Heart left ventricle (tissue), 16 donors: ENCODE measurements around the gene DGKZ. TPM values are rescaled to one million over a fixed set of nuclear protein-coding genes. Genes with fewer than 3 reads are reported as not detected.
"Not testable (repeated sequence)": the region's sequence is repeated elsewhere in the genome, so short reads cannot be mapped to it uniquely, and the experiment has no call there.

Experiments
- ATAC-seq, 4 donors: fragments of 200-7000 bp; cut with Tn5 transposase; one replicate each; pipeline ENCODE4 v1.9.1; 2020 to 2022; ENCODE audit warnings: moderate library complexity in 4 of 4, mild to moderate bottlenecking in 3 of 4, moderate number of reproducible peaks in 1 of 4
- DNase-seq, 5 donors: peaks; one replicate each; pipeline ENCODE4 v3.0.0-alpha.2; 2020
- H3K27ac ChIP-seq, 12 donors: fragments of 200-600 bp; sonication (generic) in 4 of 12; one replicate each; pipeline versions ENCODE4 v1.5.0 to v1.8.0; 2016 to 2022; ENCODE audit warnings: mild to moderate bottlenecking in 2 of 12
- H3K27me3 ChIP-seq, 9 donors: fragments of 200-600 bp; sonication (generic) in 2 of 9; one replicate each; pipeline versions ENCODE4 v1.5.1 to v1.8.0; 2016 to 2022; ENCODE audit warnings: mild to moderate bottlenecking in 3 of 9
- H3K36me3 ChIP-seq, 9 donors: fragments of 200-600 bp; sonication (generic) in 2 of 9; one replicate each; pipeline versions ENCODE4 v1.5.0 to v1.8.0; 2018 to 2022; ENCODE audit warnings: mild to moderate bottlenecking in 2 of 9
- H3K4me1 ChIP-seq, 12 donors: fragments of 200-600 bp; sonication (generic) in 4 of 12; one replicate each; pipeline versions ENCODE4 v1.5.0 to v1.8.0; 2016 to 2022; ENCODE audit warnings: mild to moderate bottlenecking in 3 of 12
- H3K4me3 ChIP-seq, 12 donors: fragments of 200-600 bp; sonication (generic) in 4 of 12; one replicate each; pipeline versions ENCODE4 v1.5.0 to v1.8.0; 2017 to 2022; ENCODE audit warnings: mild to moderate bottlenecking in 9 of 12, moderate library complexity in 4 of 12
- H3K9me3 ChIP-seq, 12 donors: fragments of 200-600 bp; sonication (generic) in 4 of 12; one replicate each; pipeline versions ENCODE4 v1.5.0 to v1.8.0; 2016 to 2022; ENCODE audit warnings: mild to moderate bottlenecking in 1 of 12
- CTCF ChIP-seq, 12 donors: fragments of 200-600 bp; sonication (generic) in 4 of 12; IDR thresholded peaks; one replicate each; pipeline versions ENCODE4 v1.5.0 to v1.8.0; 2018 to 2022; ENCODE audit warnings: antibody characterized with exemption in 12 of 12, mild to moderate bottlenecking in 5 of 12
- POLR2A ChIP-seq, 2 donors: fragments of 450-650 bp; IDR thresholded peaks; one replicate each; pipeline ENCODE4 v1.6.1; 2017; ENCODE audit warnings: antibody characterized with exemption in 2 of 2, mild to moderate bottlenecking in 2 of 2, moderate library complexity in 2 of 2
- WGBS, 4 donors: extraction: QIAGEN DNeasy Blood & Tissue Kit in 2 of 4; methylation state at CpG; one replicate each; pipeline versions ENCODE4 v1.1.5 to v1.1.7; 2013 to 2018; 5-methylcytosine and 5-hydroxymethylcytosine counted together
- intact Hi-C, 10 donors: fragments of 100-400 bp; cut with DNase I; formaldehyde crosslinking; loops; one replicate each; pipeline versions ENCODE4 v1.11.1 to v1.14.2; 2022
- polyA plus RNA-seq, 2 donors: library from polyadenylated mRNA; stranded (reverse); fragments of 200-250 nt; gene quantifications; one replicate each; pipeline ENCODE4 v1.2.3, GENCODE V29; 2013
- total RNA-seq, 9 donors: library from RNA; depleted of rRNA in 2 of 9; stranded (reverse); fragments of >200 nt in 2 of 9; fragmentation: NEBNext Ultra II Directional in 3 of 9; extraction: Animal tissue kit (Norgen Biotek cat#: 25700) in 3 of 9; gene quantifications; one replicate each; pipeline versions ENCODE4 v1.1.0 to v1.2.4, GENCODE V29; 2016 to 2023
- donor health status: ischemic (EF 13 %, LVEDD 7.1; RV severe dilation, severe dysfunction).
- donor health status: healthy with polysubstance abuse.
- donor health status: DM: no; HTN: yes; CAD: no.
- donor health status: DM: no; HTN: no; CAD: no.
- donor health status: ischemic (EF 25% LVEDD 6.9; RV normal size, moderate dysfunction).
- donor health status: ischemic (EF 25% LVEDD 5.7; RV mildly dilated, moderate dysfunction).
- donor health status: healthy.
- donor health status: DM: yes; HTN: yes; CAD: no.
- donor health status: ischemic (EF 35%, LVEDD 5.7; RV mildly dilated, moderate dysfunction).
- donor health status: nonischemic (EF 11% LVEDD 7.7; RV severe dilation, severe dysfunction).
- donor health status: DM: yes; HTN: yes; CAD: no.
- donor health status: PGD.
- donor health status: ischemic (EF 29% LVEDD 5.4; RV normal size, mild dysfunction).
- donor health status: nonischemic (EF 23%, LVEDD 6.1; RV moderate dilation, normal function).

DGKZ gene
- total and polyA plus RNA-seq, 11 donors: 41.7 to 114 (median 59.5) TPM

- DNase-seq (peak in 3 of 5 donors; percentile 55 to 74 (median 62)), ATAC-seq (peak; percentile 39 to 55 (median 52))
- TF ChIP-seq POLR2A (IDR thresholded peaks at IDR 0.05) (no peak), CTCF (IDR thresholded peaks at IDR 0.05) (peak; percentile 66 to 88 (median 78))
- Histone ChIP-seq H3K4me1 (peaks cover 0 to 32% (median 21%) of the 10 kb centered on the region in 12 donors), H3K36me3 (peaks cover 0 to 90% (median 65%) of the 10 kb centered on the region in 9 donors), H3K9me3 (no peaks in the 10 kb centered on the region), H3K27ac (no peak overlapping the region), H3K27me3 (no peaks in the 10 kb centered on the region), H3K4me3 (no peak overlapping the region)
- intact Hi-C loops: loop anchor here in 2 of 10 donors (5.0 kb wide), 2 partner anchors 52 to 132 kb away; no protein-coding TSS in a partner anchor
- 71 to 73% (median 72%) methylated on average over 22 to 25 of the region's 25 CpGs for WGBS, 4 donors
Observed at GRCh38 chr11:46369458-46370152, 22.3 kb downstream of the DGKZ start.

GRCh38 chr11:46370253-46370652, 23.0 kb downstream of the DGKZ start:
- WGBS, 4 donors: 89 to 96% (median 90%) methylated on average over 12 to 13 of the region's 13 CpGs
- H3K36me3 ChIP-seq: peaks cover 0 to 91% (median 72%) of the 10 kb centered on the region in 9 donors
- ATAC-seq (no peak), DNase-seq (no peak)
- H3K9me3 ChIP-seq: no peaks in the 10 kb centered on the region
- intact Hi-C loops: no loop called here
- peaks cover 0 to 26% (median 16%) of the 10 kb centered on the region in 12 donors for H3K4me1 ChIP-seq
- no peak overlapping the region for H3K27ac ChIP-seq
- no peaks in the 10 kb centered on the region for H3K27me3 ChIP-seq
- TF ChIP-seq POLR2A (IDR thresholded peaks at IDR 0.05) (no peak), CTCF (IDR thresholded peaks at IDR 0.05) (no peak)
- H3K4me3 ChIP-seq: no peak overlapping the region

GRCh38 chr11:46371262-46371661, 24.0 kb downstream of the DGKZ start:
- peaks cover 0 to 21% (median 14%) of the 10 kb centered on the region in 12 donors for H3K4me1 ChIP-seq
- WGBS, 4 donors: 96 to 100% (median 97%) methylated on average over 10 to 19 of the region's 19 CpGs
- intact Hi-C loops, H3K9me3 ChIP-seq, H3K27ac ChIP-seq, H3K27me3 ChIP-seq, H3K4me3 ChIP-seq, ATAC-seq: not testable (repeated sequence)
- peaks cover 0 to 95% (median 82%) of the 10 kb centered on the region in 9 donors for H3K36me3 ChIP-seq
- peak in 1 of 5 donors; percentile 15 for DNase-seq

GRCh38 chr11:46372086-46372485, 24.8 kb downstream of the DGKZ start:
- Histone ChIP-seq H3K4me1 (peaks cover 0 to 14% (median 9%) of the 10 kb centered on the region in 12 donors), H3K27me3 (no peaks in the 10 kb centered on the region), H3K27ac (no peak overlapping the region), H3K9me3 (no peaks in the 10 kb centered on the region), H3K4me3 (no peak overlapping the region), H3K36me3 (peaks cover 0 to 95% (median 86%) of the 10 kb centered on the region in 9 donors)
- peak in 1 of 5 donors; percentile 25 for DNase-seq
- no peak for TF ChIP-seq CTCF (IDR thresholded peaks at IDR 0.05)
- TF ChIP-seq POLR2A (IDR thresholded peaks at IDR 0.05): no peak
- no peak for ATAC-seq
- 71 to 83% (median 82%) methylated on average over 9 to 10 of the region's 10 CpGs for WGBS, 4 donors
- intact Hi-C loops: no loop called here

GRCh38 chr11:46372501-46372900, 25.2 kb downstream of the DGKZ start:
- ATAC-seq, H3K4me1 ChIP-seq, H3K27me3 ChIP-seq, H3K27ac ChIP-seq, intact Hi-C loops, DNase-seq, H3K9me3 ChIP-seq, H3K4me3 ChIP-seq: not testable (repeated sequence)
- WGBS, 4 donors: 91 to 95% (median 93%) methylated on average over 12 to 15 of the region's 15 CpGs
- peaks cover 0 to 98% (median 90%) of the 10 kb centered on the region in 9 donors for H3K36me3 ChIP-seq
